B cell (primary cell): ENCODE measurements around the gene CLASP1. TPM values are rescaled to one million over a fixed set of nuclear protein-coding genes. Genes with fewer than 3 reads are reported as not detected.

ENCODE experiments used
- ATAC-seq: fragments of 200-7000 bp; cut with Tn5 transposase; one replicate; pipeline ENCODE4 v1.10.0; 2021; ENCODE audit warnings: low read depth, mild to moderate bottlenecking, moderate number of reproducible peaks, moderate library complexity
- CTCF ChIA-PET: fragments of 350-600 bp; sonication (Branson Sonifier 250); formaldehyde crosslinking; loops from one replicate; lab custom pipeline; 2021; ENCODE audit warnings: antibody characterized with exemption, inconsistent platforms; lab: Charles Lee
- POLR2A ChIA-PET: fragments of 350-600 bp; sonication (Branson Sonifier 250); formaldehyde crosslinking; loops from one replicate; lab custom pipeline; 2021; ENCODE audit warnings: antibody characterized with exemption; lab: Charles Lee
- DNase-seq: peaks from one replicate; pipeline ENCODE4 v3.0.0; 2013
- H2AFZ ChIP-seq: 2 replicates; pipeline ENCODE4 v1.6.1; 2012; ENCODE audit warnings: mild to moderate bottlenecking, low read depth, low read length; ENCODE audit not compliant: insufficient read depth, poor library complexity, severe bottlenecking
- H3K27ac ChIP-seq, 2 donors: 1 replicate in 1 of 2; 2 replicates in 1 of 2; pipeline ENCODE4 v1.5.1; 2012 to 2013; ENCODE audit warnings: low read length in 2 of 2, mild to moderate bottlenecking in 2 of 2, moderate library complexity in 1 of 2
- H3K27me3 ChIP-seq, 4 experiments: fragments of 200-600 bp in 1 of 4; sonication (generic) in 1 of 4; replicated peaks in 1 of 4; 1 replicate in 2 of 4; 2 replicates in 2 of 4; pipeline versions ENCODE4 v1.6.1 to v1.7.0; 2013 to 2016; ENCODE audit warnings: low read length in 3 of 4, mild to moderate bottlenecking in 2 of 4, mixed read lengths in 1 of 4, moderate library complexity in 1 of 4; ENCODE audit not compliant: insufficient read depth in 4 of 4, control insufficient read depth in 3 of 4; ENCODE audit errors: control extremely low read depth in 1 of 4
- H3K36me3 ChIP-seq, 2 experiments: replicated peaks in 1 of 2; 1 replicate in 1 of 2; 2 replicates in 1 of 2; pipeline versions ENCODE4 v1.6.1 to v1.7.1; 2013; ENCODE audit warnings: low read length in 1 of 2; ENCODE audit not compliant: insufficient read depth in 2 of 2, control insufficient read depth in 1 of 2; ENCODE audit errors: control extremely low read depth in 1 of 2, extremely low read depth in 1 of 2
- H3K4me1 ChIP-seq, 2 donors: fragments of 200-600 bp in 1 of 2; sonication (generic) in 1 of 2; 1 replicate in 1 of 2; 2 replicates in 1 of 2; pipeline versions ENCODE4 v1.5.1 to v1.6.1; 2013 to 2017; ENCODE audit warnings: low read length in 2 of 2; ENCODE audit not compliant: control insufficient read depth in 2 of 2, insufficient read depth in 2 of 2
- H3K4me2 ChIP-seq: replicated peaks from 2 replicates; pipeline ENCODE3; 2012; ENCODE audit warnings: mild to moderate bottlenecking, low read depth, low read length; ENCODE audit not compliant: poor library complexity, severe bottlenecking
- H3K4me3 ChIP-seq, 5 experiments: fragments of 200-600 bp in 1 of 5; sonication (generic) in 1 of 5; 1 replicate in 3 of 5; 2 replicates in 2 of 5; pipeline versions ENCODE4 v1.5.1 to v1.7.0; 2011 to 2016; ENCODE audit warnings: low read length in 4 of 5, mild to moderate bottlenecking in 4 of 5, low read depth in 2 of 5, control low read depth in 1 of 5, moderate library complexity in 1 of 5; ENCODE audit not compliant: insufficient read depth in 1 of 5; ENCODE audit errors: control extremely low read depth in 1 of 5, extremely low read depth in 1 of 5
- H3K79me2 ChIP-seq: fragments of 200-600 bp; sonication (generic); one replicate; pipeline ENCODE4 v1.6.0; 2016; ENCODE audit warnings: low read length; ENCODE audit not compliant: control insufficient read depth, insufficient read depth
- H3K9ac ChIP-seq: fragments of 200-600 bp; sonication (generic); 2 replicates; pipeline ENCODE4 v1.6.1; 2017; ENCODE audit warnings: mild to moderate bottlenecking, low read length, moderate library complexity
- H3K9me3 ChIP-seq, 3 donors: one replicate each; pipeline versions ENCODE4 v1.6.1 to v1.7.1; 2013; ENCODE audit warnings: low read length in 2 of 3; ENCODE audit not compliant: control insufficient read depth in 2 of 3, insufficient read depth in 1 of 3; ENCODE audit errors: control extremely low read depth in 1 of 3
- H4K20me1 ChIP-seq: 2 replicates; pipeline ENCODE4 v1.6.0; 2012; ENCODE audit warnings: mild to moderate bottlenecking, low read length; ENCODE audit not compliant: insufficient read depth, control insufficient read depth, poor library complexity, severe bottlenecking
- H3K27ac Mint-ChIP-seq: one replicate; pipeline ENCODE4 v1.8.0; 2021; ENCODE audit warnings: mixed read lengths
- H3K27me3 Mint-ChIP-seq: one replicate; pipeline ENCODE4 v1.8.0; 2021; ENCODE audit warnings: mixed read lengths
- H3K4me1 Mint-ChIP-seq: one replicate; pipeline ENCODE4 v1.8.0; 2021; ENCODE audit warnings: mixed read lengths
- H3K4me3 Mint-ChIP-seq: one replicate; pipeline ENCODE4 v1.8.0; 2021; ENCODE audit warnings: mixed read lengths
- H3K9me3 Mint-ChIP-seq: one replicate; pipeline ENCODE4 v1.8.0; 2022; ENCODE audit warnings: mixed read lengths; ENCODE audit not compliant: insufficient read depth
- EZH2 ChIP-seq: IDR thresholded peaks from 2 replicates; pipeline ENCODE4 v1.6.1; 2012; ENCODE audit warnings: borderline replicate concordance, low read depth, mild to moderate bottlenecking, moderate library complexity, low read length; ENCODE audit not compliant: insufficient read depth, poor library complexity, severe bottlenecking
- WGBS: methylation state at CpG from one replicate; pipeline ENCODE4 v1.1.5; 2013; ENCODE audit warnings: missing lambda C conversion rate; ENCODE audit not compliant: insufficient coverage; 5-methylcytosine and 5-hydroxymethylcytosine counted together
- intact Hi-C: fragments of 100-400 bp; cut with micrococcal nuclease; formaldehyde crosslinking; loops from one replicate; pipeline ENCODE4 v1.10.0; 2022
- polyA plus RNA-seq: library from polyadenylated mRNA; depleted of rRNA; stranded (reverse); fragments of >200 nt; gene quantifications from 2 replicates; pipeline ENCODE4 v1.2.3, GENCODE V29; 2012
- total RNA-seq, 2 donors: library from RNA; stranded (reverse); fragments of 120-200 nt in 1 of 2; gene quantifications; 1 replicate in 1 of 2; 2 replicates in 1 of 2; pipeline versions ENCODE4 v1.2.3 to v1.2.4, GENCODE V29; 2013 to 2022
- TF ChIP-seq, protein P1 (sequence below): fragments of 200-600 bp; IDR thresholded peaks from one replicate; pipeline ENCODE4 v1.8.0; 2022; ENCODE audit warnings: antibody characterized with exemption, mild to moderate bottlenecking

Gene CLASP1
- total and polyA plus RNA-seq, 2 donors (not counting 1 experiment from before 2014, with no cell fraction given) = 8.7 to 88.0 TPM

DNA sequence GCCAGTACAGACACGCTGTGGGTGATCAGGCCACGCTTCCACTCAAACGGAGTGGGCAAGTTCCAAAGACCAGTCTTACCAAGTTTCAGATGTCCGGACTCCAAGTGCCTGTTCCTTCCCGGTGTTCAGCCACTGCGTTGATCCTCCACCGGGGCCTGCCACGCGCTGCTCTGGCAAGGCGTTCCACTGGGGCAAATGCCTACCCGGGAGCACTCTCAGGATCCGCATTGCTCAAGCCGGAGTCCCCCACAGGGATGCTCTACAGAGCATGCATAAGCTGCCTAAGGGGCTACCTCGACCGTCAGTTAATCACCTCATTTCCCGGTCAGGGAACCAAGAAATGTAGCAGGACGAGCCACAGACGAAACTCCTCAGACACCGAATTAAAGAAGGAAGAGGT lies 37.0 kb upstream of the CLASP1 start:
- intact Hi-C loops = no loop called here
- Histone ChIP-seq H3K4me3 (no peak overlapping the region), H3K27me3 (no peaks in the 10 kb centered on the region), H3K27ac (no peak overlapping the region), H4K20me1 (no peaks in the 10 kb centered on the region), H2AFZ (no peak overlapping the region), H3K9ac (no peak overlapping the region), H3K4me1 (no peaks in the 10 kb centered on the region), H3K4me2 (no peak overlapping the region), H3K9me3 (peaks cover 0 to 28% (median 26%) of the 10 kb centered on the region in 3 donors), H3K79me2 (no peaks in the 10 kb centered on the region), H3K36me3 (no peaks in the 10 kb centered on the region)
- Mint-ChIP-seq H3K9me3 (peaks cover 10% of the 10 kb centered on the region), H3K27me3 (no peaks in the 10 kb centered on the region), H3K4me3 (no peak overlapping the region), H3K27ac (no peak overlapping the region), H3K4me1 (no peaks in the 10 kb centered on the region)
- 94% methylated on average over 19 of the region's 19 CpGs for WGBS
- DNase-seq (no peak), ATAC-seq (no peak)
- ChIA-PET CTCF (no interaction called here), POLR2A (no interaction called here)
- no peak for TF ChIP-seq EZH2
- TF ChIP-seq, protein P1, sequence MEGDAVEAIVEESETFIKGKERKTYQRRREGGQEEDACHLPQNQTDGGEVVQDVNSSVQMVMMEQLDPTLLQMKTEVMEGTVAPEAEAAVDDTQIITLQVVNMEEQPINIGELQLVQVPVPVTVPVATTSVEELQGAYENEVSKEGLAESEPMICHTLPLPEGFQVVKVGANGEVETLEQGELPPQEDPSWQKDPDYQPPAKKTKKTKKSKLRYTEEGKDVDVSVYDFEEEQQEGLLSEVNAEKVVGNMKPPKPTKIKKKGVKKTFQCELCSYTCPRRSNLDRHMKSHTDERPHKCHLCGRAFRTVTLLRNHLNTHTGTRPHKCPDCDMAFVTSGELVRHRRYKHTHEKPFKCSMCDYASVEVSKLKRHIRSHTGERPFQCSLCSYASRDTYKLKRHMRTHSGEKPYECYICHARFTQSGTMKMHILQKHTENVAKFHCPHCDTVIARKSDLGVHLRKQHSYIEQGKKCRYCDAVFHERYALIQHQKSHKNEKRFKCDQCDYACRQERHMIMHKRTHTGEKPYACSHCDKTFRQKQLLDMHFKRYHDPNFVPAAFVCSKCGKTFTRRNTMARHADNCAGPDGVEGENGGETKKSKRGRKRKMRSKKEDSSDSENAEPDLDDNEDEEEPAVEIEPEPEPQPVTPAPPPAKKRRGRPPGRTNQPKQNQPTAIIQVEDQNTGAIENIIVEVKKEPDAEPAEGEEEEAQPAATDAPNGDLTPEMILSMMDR = no peak

- H3K4me3 Mint-ChIP-seq = no peak overlapping the region
- CTCF ChIA-PET = no interaction called here
Observed at GRCh38 chr2:121682396-121683298, 33.4 kb upstream of the CLASP1 start.

More at GRCh38 chr2:121682396-121683298, 33.4 kb upstream of the CLASP1 start:
- Histone ChIP-seq H4K20me1 (no peaks in the 10 kb centered on the region), H3K27ac (no peak overlapping the region), H3K4me3 (no peak overlapping the region), H2AFZ (no peak overlapping the region), H3K9ac (no peak overlapping the region), H3K9me3 (peaks cover 2 to 28% (median 26%) of the 10 kb centered on the region in 3 donors), H3K4me1 (no peaks in the 10 kb centered on the region), H3K79me2 (no peaks in the 10 kb centered on the region), H3K27me3 (no peaks in the 10 kb centered on the region), H3K36me3 (no peaks in the 10 kb centered on the region), H3K4me2 (no peak overlapping the region)
- no peak for DNase-seq
- POLR2A ChIA-PET = no interaction called here
- Mint-ChIP-seq H3K9me3 (peaks cover 19% of the 10 kb centered on the region), H3K4me1 (peaks cover 2% of the 10 kb centered on the region), H3K27me3 (no peaks in the 10 kb centered on the region), H3K27ac (no peak overlapping the region)
- intact Hi-C loops = no loop called here
- WGBS = 94% methylated on average over 13 of the region's 17 CpGs
- TF ChIP-seq, protein P1 = no peak
- no peak for TF ChIP-seq EZH2
- no peak for ATAC-seq
